HG03064 (cell line): ENCODE data around the gene UCK2.
"Not testable (repeated sequence)": the region's sequence is repeated elsewhere in the genome, so short reads cannot be mapped to it uniquely, and the experiment has no call there.

ENCODE experiments used
- ATAC-seq: cut with Tn5 transposase; IDR thresholded peaks from one replicate; pipeline ENCODE4 v1.9.1; 2021; ENCODE audit warnings: low read depth; ENCODE audit not compliant: unreplicated experiment

Gene UCK2

GRCh38 chr1:165827268-165828102 is at the start of gene UCK2:
TSS of gene UCK2 (plus strand) at chr1:165827614. CDS start at chr1:165827834, 220 bp downstream.
- peak; percentile 60 for ATAC-seq

GRCh38 chr1:165778197-165778596 is 49.2 kb upstream of the UCK2 start:
- ATAC-seq = not testable (repeated sequence)

DNA sequence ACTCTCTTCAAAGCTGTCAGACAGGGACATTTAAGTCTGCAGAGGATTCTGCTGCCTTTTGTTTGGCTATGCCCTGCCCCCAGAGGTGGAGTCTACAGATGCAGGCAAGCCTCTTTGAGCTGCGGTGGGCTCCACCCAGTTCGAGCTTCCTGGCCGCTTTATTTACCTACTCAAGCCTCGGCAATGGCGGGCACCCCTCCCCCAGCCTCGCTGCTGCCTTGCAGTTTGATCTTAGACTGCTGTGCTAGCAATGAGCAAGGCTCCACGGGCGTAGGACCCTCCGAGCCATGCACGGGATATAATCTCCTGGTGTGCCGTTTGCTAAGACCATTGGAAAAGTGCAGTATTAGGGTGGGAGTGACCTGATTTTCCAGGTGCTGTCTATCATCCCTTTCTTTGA is 43.9 kb upstream of the UCK2 start:
- not testable (repeated sequence) for ATAC-seq

DNA sequence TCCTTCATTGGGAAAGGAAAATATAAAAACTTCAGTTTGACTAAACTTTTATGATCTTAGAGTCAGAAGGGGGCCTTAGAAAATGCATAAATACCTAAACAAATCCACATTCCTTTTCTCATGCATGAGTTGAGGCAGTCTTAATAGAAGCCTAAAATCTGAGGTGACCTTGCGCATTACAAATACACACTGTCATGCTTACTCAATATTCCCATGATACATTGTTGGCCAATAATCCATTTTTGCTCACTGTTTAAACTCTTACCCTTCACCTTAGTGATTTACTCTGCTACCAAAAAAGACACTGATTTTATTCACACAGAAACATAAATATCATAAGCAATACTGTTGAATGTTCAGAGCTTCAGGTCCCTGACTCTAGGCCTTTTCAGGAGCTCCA is 39.7 kb upstream of the UCK2 start:
- no peak for ATAC-seq

GRCh38 chr1:165793951-165794350 is 33.5 kb upstream of the UCK2 start:
- ATAC-seq = no peak

DNA sequence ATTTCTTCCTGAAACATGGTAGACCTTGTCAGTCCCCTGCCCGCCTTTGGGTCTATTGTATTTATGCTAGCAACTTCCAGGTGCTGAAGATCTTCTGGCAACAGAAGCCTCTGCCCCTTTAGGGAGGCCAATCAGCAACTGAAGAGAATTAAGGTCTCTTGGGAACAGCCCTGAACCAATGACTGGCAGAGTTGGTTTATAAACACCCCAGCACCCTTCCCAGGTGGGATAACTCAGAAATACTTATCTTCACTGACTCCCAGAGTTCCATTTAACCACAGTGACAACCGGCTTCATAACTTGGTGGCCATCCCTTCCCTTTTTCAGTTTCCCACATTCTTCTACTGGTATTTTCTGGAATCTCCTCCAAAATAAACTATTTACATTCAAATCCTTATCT is 31.5 kb upstream of the UCK2 start:
- ATAC-seq = no peak

GRCh38 chr1:165799387-165799786 is 28.0 kb upstream of the UCK2 start:
- no peak for ATAC-seq

- not testable (repeated sequence) for ATAC-seq
Observed at GRCh38 chr1:165804513-165804912, 22.9 kb upstream of the UCK2 start.

DNA sequence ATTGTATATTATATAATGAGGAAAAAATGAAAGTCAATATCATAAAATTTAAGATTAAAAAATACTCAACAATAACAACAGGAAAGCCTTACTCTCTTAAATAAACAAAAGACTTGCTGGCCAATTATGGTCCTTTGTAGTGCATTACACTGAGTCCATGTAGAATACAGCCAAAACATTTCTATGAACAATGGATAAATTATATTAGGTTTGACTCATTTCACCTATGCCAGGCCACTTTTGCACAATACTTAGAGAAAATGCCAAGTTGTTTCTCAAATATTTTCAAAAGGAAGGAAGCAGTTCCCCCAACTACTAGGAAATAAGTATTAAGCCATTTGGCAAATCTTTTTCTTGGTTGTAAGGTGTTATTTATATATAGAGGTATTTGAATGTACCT is 19.8 kb upstream of the UCK2 start:
- ATAC-seq = no peak

DNA sequence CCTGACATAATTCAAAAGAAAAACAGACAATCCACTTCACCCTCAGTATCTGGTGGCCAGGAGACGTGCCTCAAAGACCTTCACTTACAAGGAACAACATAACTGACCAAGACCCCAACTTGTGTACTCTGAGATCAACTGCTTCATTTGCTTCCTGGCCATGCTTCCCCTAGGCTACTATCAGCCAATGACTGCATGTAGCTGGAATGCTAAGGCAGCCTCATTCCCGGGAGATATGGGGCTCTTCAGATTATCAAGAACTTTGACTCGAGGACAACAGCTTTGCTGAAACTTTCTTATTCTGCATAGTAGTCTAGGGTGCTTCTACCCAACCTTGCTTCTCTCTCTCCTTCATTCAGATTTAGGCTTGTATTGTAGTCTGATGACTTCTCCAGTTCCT is 11.7 kb upstream of the UCK2 start:
- ATAC-seq = no peak

GRCh38 chr1:165816157-165816556 is 11.3 kb upstream of the UCK2 start:
- no peak for ATAC-seq

- ATAC-seq = no peak
Observed at GRCh38 chr1:165816826-165817497, 10.5 kb upstream of the UCK2 start.

DNA sequence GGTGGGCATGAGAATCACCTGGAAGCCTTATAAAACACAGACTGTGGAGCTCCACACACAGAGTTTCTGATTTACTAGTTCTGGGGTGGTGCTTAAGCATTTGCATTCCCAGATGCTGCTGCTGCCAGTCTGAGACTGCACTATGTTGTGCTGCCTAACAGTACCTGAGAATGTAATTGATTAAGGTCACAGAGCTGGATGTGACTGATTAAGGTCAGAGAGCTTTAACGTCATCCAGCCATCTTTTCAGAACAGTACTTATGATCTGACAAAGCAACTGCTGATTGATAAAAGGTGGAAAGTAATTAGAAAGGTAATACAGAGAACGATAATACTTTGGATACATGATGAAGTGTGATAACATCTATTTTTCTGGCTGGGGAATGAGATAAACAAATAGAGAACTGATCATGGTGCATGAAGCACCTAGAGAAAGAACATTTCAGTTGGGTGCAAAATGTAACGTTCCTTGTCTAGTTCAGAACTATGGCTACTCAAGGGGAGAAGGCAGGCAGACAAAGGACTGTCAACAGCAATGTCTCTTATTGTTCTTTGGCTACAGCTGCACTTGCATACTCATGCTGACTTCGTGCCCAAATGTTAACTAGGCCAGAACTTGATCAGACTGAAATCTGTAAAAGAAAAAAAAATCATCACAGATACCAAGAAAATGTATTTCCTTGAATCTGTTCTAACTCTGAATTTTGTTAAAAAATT is 3.7 kb upstream of the UCK2 start:
- ATAC-seq = no peak

- no peak for ATAC-seq
Observed at GRCh38 chr1:165824269-165824643, 3.2 kb upstream of the UCK2 start.

DNA sequence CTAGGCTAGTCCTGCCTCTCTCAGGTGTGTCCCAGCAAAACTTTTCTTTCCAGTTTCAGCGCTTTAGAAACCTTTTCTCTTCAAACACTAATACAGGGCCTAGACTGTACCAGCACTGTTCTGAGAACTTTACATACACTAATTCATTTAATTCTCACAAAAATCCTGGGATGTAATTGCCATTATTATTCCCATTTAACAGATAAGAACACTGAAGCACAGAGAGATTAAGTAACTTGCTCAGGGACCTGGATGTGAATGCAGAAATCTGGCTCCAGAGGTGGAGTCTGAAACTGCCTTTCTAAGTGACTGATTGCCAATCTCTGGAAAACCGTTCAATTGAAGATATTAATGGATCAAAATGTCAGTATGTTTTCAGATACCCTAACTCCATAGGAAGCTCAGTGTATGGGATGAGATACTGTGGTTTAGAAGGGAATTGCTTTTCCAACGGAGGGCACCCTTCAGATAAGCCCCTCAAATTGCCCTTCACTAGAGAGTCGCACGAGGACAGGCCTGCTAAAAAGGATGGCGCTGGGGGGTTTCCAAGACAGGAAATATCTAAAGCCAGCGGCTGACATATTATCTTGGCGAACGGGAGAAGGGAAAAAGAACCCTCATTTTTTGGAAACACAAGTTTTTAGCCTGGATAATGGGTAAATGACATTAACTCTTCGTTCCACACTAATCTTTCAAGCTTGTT is 698 bp upstream of the UCK2 start:
- no peak for ATAC-seq

DNA sequence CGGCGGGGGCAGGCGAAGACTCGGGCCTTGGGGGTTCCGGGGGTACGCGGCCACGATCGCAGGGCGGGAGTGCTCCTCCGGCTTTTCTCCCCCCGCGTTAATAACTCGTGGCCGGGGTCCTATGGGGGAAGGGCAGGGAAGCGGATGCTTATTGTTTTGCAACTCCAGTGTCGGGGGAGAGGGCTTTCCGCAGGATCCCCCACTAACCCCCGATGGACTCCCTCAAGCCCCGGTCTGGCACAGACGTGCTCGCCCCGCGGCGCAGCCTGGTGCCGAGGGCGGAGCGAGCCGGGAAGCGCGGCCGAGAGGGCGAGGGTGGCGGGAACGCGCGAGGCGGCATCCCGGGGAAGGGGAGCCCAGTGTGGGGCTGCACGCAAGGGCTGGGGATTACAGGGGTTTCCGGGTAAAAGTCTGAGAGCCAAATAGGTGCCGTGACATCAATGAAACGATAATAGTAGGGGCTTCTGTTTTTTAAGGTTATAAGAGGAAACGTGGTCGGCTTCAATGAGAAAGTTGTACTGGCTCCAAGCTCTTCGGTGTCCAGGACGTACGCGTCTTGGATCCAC is 772 bp downstream of the UCK2 start:
- ATAC-seq = peak; percentile 28

- no peak for ATAC-seq
Observed at GRCh38 chr1:165828669-165829329, 1.4 kb downstream of the UCK2 start.

- ATAC-seq = no peak
Observed at GRCh38 chr1:165829888-165830287, 2.5 kb downstream of the UCK2 start.

- ATAC-seq = no peak
Observed at GRCh38 chr1:165831146-165831545, 3.7 kb downstream of the UCK2 start.

DNA sequence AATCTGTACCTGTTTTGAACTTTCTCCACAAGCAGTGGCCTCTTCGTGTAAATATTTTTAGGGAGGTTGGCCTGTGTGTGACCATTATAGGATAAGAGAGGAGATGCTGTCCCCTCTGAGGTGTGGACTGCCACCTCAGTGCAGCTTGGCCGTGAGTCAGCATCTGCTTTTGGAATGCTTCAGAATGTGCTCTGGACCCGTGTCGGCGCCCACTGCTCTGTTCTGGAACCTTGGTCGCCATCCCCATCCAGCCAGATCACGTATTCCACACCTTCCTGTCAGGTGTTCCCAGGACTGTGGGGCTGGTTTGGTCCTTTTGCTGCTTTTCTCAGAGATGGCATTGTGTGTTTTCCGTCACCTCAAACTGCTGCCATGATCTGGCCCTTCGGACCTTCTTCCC is 5.5 kb downstream of the UCK2 start:
- no peak for ATAC-seq
